ENCODE results near the gene ZC3H13. TPM values are rescaled to one million over a fixed set of nuclear protein-coding genes. Genes with fewer than 3 reads are reported as not detected.

Gene ZC3H13
- total and polyA plus RNA-seq, 7 experiments from 2014 or later = 34.4 to 67.0 (median 46.2) TPM

- ATAC-seq = no peak
- no peaks in the 10 kb centered on the region for H3K27me3 Mint-ChIP-seq
Observed at GRCh38 chr13:46022481-46022880, 30.1 kb downstream of the ZC3H13 start.

GRCh38 chr13:46016216-46016615 lies 36.3 kb downstream of the ZC3H13 start:
- Mint-ChIP-seq H3K36me3 (peaks cover 10 to 46% (median 15%) of the 10 kb centered on the region in 5 donors), H3K27me3 (no peaks in the 10 kb centered on the region), H3K4me3 (no peak overlapping the region), H3K27ac (peak overlapping the region in 3 of 9 donors; percentile 5 to 66 (median 11)), H3K4me1 (peaks cover 0 to 6% (median 4%) of the 10 kb centered on the region in 7 donors), H3K9me3 (no peaks in the 10 kb centered on the region)
- Histone ChIP-seq H3K27ac (ENCODE audit: low read depth, low read length) (no peak overlapping the region), H3K36me3 (ENCODE audit: control insufficient read depth in 2 of 3, insufficient read depth in 3 of 3, low read length in 3 of 3) (peaks cover 3 to 27% (median 15%) of the 10 kb centered on the region in 3 experiments), H3K9me3 (ENCODE audit: control insufficient read depth in 2 of 3, low read length in 3 of 3) (no peaks in the 10 kb centered on the region), H3K4me3 (ENCODE audit: low read length) (no peak overlapping the region), H3K27me3 (ENCODE audit: control insufficient read depth in 2 of 2, insufficient read depth in 2 of 2, low read length in 2 of 2) (no peaks in the 10 kb centered on the region), H3K4me1 (ENCODE audit: control insufficient read depth in 2 of 2, insufficient read depth in 2 of 2, low read length in 2 of 2) (no peaks in the 10 kb centered on the region)
- no peak for DNase-seq
- ChIA-PET POLR2A (no interaction called here), CTCF (no interaction called here)
- ATAC-seq = no peak
- intact Hi-C loops (cut with micrococcal nuclease) = no loop called here

More at GRCh38 chr13:46022481-46022880, 30.1 kb downstream of the ZC3H13 start:
- ChIA-PET CTCF (interaction anchor here (0.5 kb wide), 1 partner anchor 159 kb away, joined by 3 read pairs; the partner anchor contains the start of gene LCP1), POLR2A (no interaction called here)
- no peaks in the 10 kb centered on the region for H3K9me3 Mint-ChIP-seq
- Histone ChIP-seq H3K27me3 (ENCODE audit: control insufficient read depth in 2 of 2, insufficient read depth in 2 of 2, low read length in 2 of 2) (no peaks in the 10 kb centered on the region), H3K36me3 (ENCODE audit: control insufficient read depth in 2 of 3, insufficient read depth in 3 of 3, low read length in 3 of 3) (peaks cover 3 to 16% (median 10%) of the 10 kb centered on the region in 3 experiments), H3K9me3 (ENCODE audit: control insufficient read depth in 2 of 3, low read length in 3 of 3) (no peaks in the 10 kb centered on the region), H3K4me1 (ENCODE audit: control insufficient read depth in 2 of 2, insufficient read depth in 2 of 2, low read length in 2 of 2) (no peaks in the 10 kb centered on the region), H3K27ac (ENCODE audit: low read depth, low read length) (no peak overlapping the region), H3K4me3 (ENCODE audit: low read length) (no peak overlapping the region)
- DNase-seq = no peak
- H3K27ac Mint-ChIP-seq = no peak overlapping the region
- H3K36me3 Mint-ChIP-seq = peaks cover 7 to 37% (median 11%) of the 10 kb centered on the region in 5 donors
- H3K4me3 Mint-ChIP-seq = no peak overlapping the region
- intact Hi-C loops (cut with micrococcal nuclease) = no loop called here
- H3K4me1 Mint-ChIP-seq = peaks cover 2 to 24% (median 9%) of the 10 kb centered on the region in 7 donors

GRCh38 chr13:46015366-46015765 lies 37.2 kb downstream of the ZC3H13 start:
- Histone ChIP-seq H3K4me3 (ENCODE audit: low read length) (no peak overlapping the region), H3K4me1 (ENCODE audit: control insufficient read depth in 2 of 2, insufficient read depth in 2 of 2, low read length in 2 of 2) (no peaks in the 10 kb centered on the region), H3K27me3 (ENCODE audit: control insufficient read depth in 2 of 2, insufficient read depth in 2 of 2, low read length in 2 of 2) (no peaks in the 10 kb centered on the region), H3K9me3 (ENCODE audit: control insufficient read depth in 2 of 3, low read length in 3 of 3) (no peaks in the 10 kb centered on the region), H3K27ac (ENCODE audit: low read depth, low read length) (no peak overlapping the region), H3K36me3 (ENCODE audit: control insufficient read depth in 2 of 3, insufficient read depth in 3 of 3, low read length in 3 of 3) (peaks cover 3 to 28% (median 19%) of the 10 kb centered on the region in 3 experiments)
- Mint-ChIP-seq H3K4me1 (peaks cover 0 to 6% (median 4%) of the 10 kb centered on the region in 7 donors), H3K36me3 (peaks cover 10 to 47% (median 15%) of the 10 kb centered on the region in 5 donors), H3K9me3 (no peaks in the 10 kb centered on the region), H3K27me3 (no peaks in the 10 kb centered on the region), H3K4me3 (no peak overlapping the region), H3K27ac (peak overlapping the region in 1 of 9 donors; percentile 17)
- no peak for ATAC-seq
- CTCF ChIA-PET = no interaction called here
- intact Hi-C loops (cut with micrococcal nuclease) = no loop called here
- no peak for DNase-seq
- POLR2A ChIA-PET = no interaction called here

GRCh38 chr13:46012404-46012803 lies 40.1 kb downstream of the ZC3H13 start:
- Mint-ChIP-seq H3K9me3 (no peaks in the 10 kb centered on the region), H3K4me1 (peaks cover 0 to 13% (median 0%) of the 10 kb centered on the region in 7 donors), H3K36me3 (peaks cover 10 to 43% (median 17%) of the 10 kb centered on the region in 5 donors), H3K4me3 (no peak overlapping the region), H3K27me3 (no peaks in the 10 kb centered on the region), H3K27ac (peak overlapping the region in 1 of 9 donors; percentile 25)
- Histone ChIP-seq H3K4me1 (ENCODE audit: control insufficient read depth in 2 of 2, insufficient read depth in 2 of 2, low read length in 2 of 2) (no peaks in the 10 kb centered on the region), H3K27ac (ENCODE audit: low read depth, low read length) (no peak overlapping the region), H3K9me3 (ENCODE audit: control insufficient read depth in 2 of 3, low read length in 3 of 3) (no peaks in the 10 kb centered on the region), H3K4me3 (ENCODE audit: low read length) (no peak overlapping the region), H3K27me3 (ENCODE audit: control insufficient read depth in 2 of 2, insufficient read depth in 2 of 2, low read length in 2 of 2) (no peaks in the 10 kb centered on the region), H3K36me3 (ENCODE audit: control insufficient read depth in 2 of 3, insufficient read depth in 3 of 3, low read length in 3 of 3) (peaks cover 3 to 23% (median 23%) of the 10 kb centered on the region in 3 experiments)
- DNase-seq (no peak), ATAC-seq (no peak)
- intact Hi-C loops (cut with micrococcal nuclease) = no loop called here
- CTCF ChIA-PET = interaction anchor here (1.1 kb wide), 1 partner anchor 10 kb away, joined by 3 read pairs; no protein-coding TSS in a partner anchor
- POLR2A ChIA-PET = no interaction called here

GRCh38 chr13:46010148-46010547 lies 42.4 kb downstream of the ZC3H13 start:
- no peak overlapping the region for H3K27ac Mint-ChIP-seq
- no peak overlapping the region for H3K27ac ChIP-seq (ENCODE audit: low read depth, low read length)
- H3K36me3 Mint-ChIP-seq = peaks cover 6 to 36% (median 14%) of the 10 kb centered on the region in 5 donors
- intact Hi-C loops (cut with micrococcal nuclease) = loop anchor here in 1 of 2 donors (1.0 kb wide), 1 partner anchor 203 kb away; no protein-coding TSS in a partner anchor
- ATAC-seq = no peak
- H3K9me3 ChIP-seq (ENCODE audit: control insufficient read depth in 2 of 3, low read length in 3 of 3) = no peaks in the 10 kb centered on the region
- H3K4me1 ChIP-seq (ENCODE audit: control insufficient read depth in 2 of 2, insufficient read depth in 2 of 2, low read length in 2 of 2) = no peaks in the 10 kb centered on the region
- CTCF ChIA-PET = no interaction called here
- peaks cover 0 to 16% (median 0%) of the 10 kb centered on the region in 7 donors for H3K4me1 Mint-ChIP-seq
- peak in 1 of 9 donors; percentile 3 for DNase-seq
- H3K27me3 Mint-ChIP-seq = no peaks in the 10 kb centered on the region
- H3K4me3 ChIP-seq (ENCODE audit: low read length) = no peak overlapping the region
- H3K4me3 Mint-ChIP-seq = no peak overlapping the region
- H3K9me3 Mint-ChIP-seq = no peaks in the 10 kb centered on the region
- POLR2A ChIA-PET = no interaction called here
- no peaks in the 10 kb centered on the region for H3K27me3 ChIP-seq (ENCODE audit: control insufficient read depth in 2 of 2, insufficient read depth in 2 of 2, low read length in 2 of 2)
- H3K36me3 ChIP-seq (ENCODE audit: control insufficient read depth in 2 of 3, insufficient read depth in 3 of 3, low read length in 3 of 3) = peaks cover 0 to 22% (median 21%) of the 10 kb centered on the region in 3 experiments

GRCh38 chr13:46008631-46009030 lies 43.9 kb downstream of the ZC3H13 start:
- Histone ChIP-seq H3K27ac (ENCODE audit: low read depth, low read length) (no peak overlapping the region), H3K9me3 (ENCODE audit: control insufficient read depth in 2 of 3, low read length in 3 of 3) (no peaks in the 10 kb centered on the region), H3K4me1 (ENCODE audit: control insufficient read depth in 2 of 2, insufficient read depth in 2 of 2, low read length in 2 of 2) (no peaks in the 10 kb centered on the region), H3K4me3 (ENCODE audit: low read length) (no peak overlapping the region), H3K27me3 (ENCODE audit: control insufficient read depth in 2 of 2, insufficient read depth in 2 of 2, low read length in 2 of 2) (no peaks in the 10 kb centered on the region), H3K36me3 (ENCODE audit: control insufficient read depth in 2 of 3, insufficient read depth in 3 of 3, low read length in 3 of 3) (peaks cover 0 to 22% (median 21%) of the 10 kb centered on the region in 3 experiments)
- H3K36me3 Mint-ChIP-seq = peaks cover 6 to 37% (median 16%) of the 10 kb centered on the region in 5 donors
- no peak for ATAC-seq
- DNase-seq = no peak
- no peaks in the 10 kb centered on the region for H3K27me3 Mint-ChIP-seq
- H3K4me3 Mint-ChIP-seq = no peak overlapping the region
- CTCF ChIA-PET = no interaction called here
- intact Hi-C loops (cut with micrococcal nuclease) = no loop called here
- peak overlapping the region in 1 of 9 donors; percentile 10 for H3K27ac Mint-ChIP-seq
- H3K4me1 Mint-ChIP-seq = peaks cover 0 to 14% (median 3%) of the 10 kb centered on the region in 7 donors
- H3K9me3 Mint-ChIP-seq = no peaks in the 10 kb centered on the region
- POLR2A ChIA-PET = no interaction called here

Measured in naive thymus-derived CD4-positive, alpha-beta T cell (primary cell).